H9 (cell line): ENCODE measurements around the gene PLEKHG1. TPM values are rescaled to one million over a fixed set of nuclear protein-coding genes. Genes with fewer than 3 reads are reported as not detected.

Experiments used
- DNase-seq: peaks from one replicate; pipeline ENCODE4 v3.0.0-alpha.2; 2017
- H2AFZ ChIP-seq: one replicate; pipeline ENCODE4 v1.6.1; 2013; ENCODE audit warnings: mild to moderate bottlenecking, low read length, control low read depth, moderate library complexity
- H2AK5ac ChIP-seq: 2 replicates; pipeline ENCODE4 v1.6.1; 2013; ENCODE audit warnings: low read length, control low read depth, mixed read lengths; ENCODE audit not compliant: insufficient read length
- H2BK120ac ChIP-seq: one replicate; pipeline ENCODE4 v1.6.1; 2013; ENCODE audit warnings: low read depth, mild to moderate bottlenecking, low read length, control low read depth, inconsistent platforms; ENCODE audit not compliant: poor library complexity, severe bottlenecking
- H2BK12ac ChIP-seq: 2 replicates; pipeline ENCODE4 v1.6.1; 2013; ENCODE audit warnings: low read length, control low read depth, mixed read lengths, low read depth; ENCODE audit not compliant: insufficient read length
- H2BK15ac ChIP-seq: 2 replicates; pipeline ENCODE4 v1.6.1; 2013; ENCODE audit warnings: low read depth, low read length, control low read depth
- H2BK20ac ChIP-seq: one replicate; pipeline ENCODE4 v1.6.1; 2013; ENCODE audit warnings: low read depth, mild to moderate bottlenecking, low read length, control low read depth, inconsistent platforms; ENCODE audit not compliant: poor library complexity, severe bottlenecking
- H2BK5ac ChIP-seq: 2 replicates; pipeline ENCODE4 v1.6.1; 2013; ENCODE audit warnings: low read length, control low read depth, mixed read lengths; ENCODE audit not compliant: insufficient read length
- H3K14ac ChIP-seq: 2 replicates; pipeline ENCODE4 v1.6.1; 2013; ENCODE audit warnings: low read length, control low read depth; ENCODE audit not compliant: insufficient read depth
- H3K18ac ChIP-seq: 2 replicates; pipeline ENCODE4 v1.6.1; 2013; ENCODE audit warnings: low read depth, mild to moderate bottlenecking, mixed read lengths, low read length, control low read depth; ENCODE audit not compliant: insufficient read length
- H3K23ac ChIP-seq: 2 replicates; pipeline ENCODE4 v1.6.1; 2013; ENCODE audit warnings: low read length, control low read depth, mixed read lengths, low read depth; ENCODE audit not compliant: insufficient read length
- H3K23me2 ChIP-seq: 2 replicates; pipeline ENCODE4 v1.6.1; 2013; ENCODE audit warnings: low read depth, mild to moderate bottlenecking, mixed read lengths, low read length, control low read depth; ENCODE audit not compliant: insufficient read length, poor library complexity, severe bottlenecking
- H3K27ac ChIP-seq: 2 replicates; pipeline ENCODE4 v1.5.1; 2013; ENCODE audit warnings: low read length, control low read depth, mixed read lengths, low read depth; ENCODE audit not compliant: insufficient read length
- H3K27me3 ChIP-seq: 2 replicates; pipeline ENCODE4 v1.6.1; 2013; ENCODE audit warnings: low read length, control low read depth, inconsistent platforms; ENCODE audit not compliant: insufficient read depth
- H3K4ac ChIP-seq: 2 replicates; pipeline ENCODE4 v1.6.1; 2013; ENCODE audit warnings: low read depth, mild to moderate bottlenecking, control low read depth, inconsistent platforms, low read length, moderate library complexity
- H3K4me1 ChIP-seq: 2 replicates; pipeline ENCODE4 v1.6.1; 2013; ENCODE audit warnings: low read length, control low read depth, inconsistent platforms; ENCODE audit not compliant: insufficient read depth
- H3K4me2 ChIP-seq: 2 replicates; pipeline ENCODE4 v1.6.1; 2013; ENCODE audit warnings: low read length, control low read depth, mixed read lengths; ENCODE audit not compliant: insufficient read length, insufficient read depth
- H3K56ac ChIP-seq: 2 replicates; pipeline ENCODE4 v1.6.1; 2013; ENCODE audit warnings: low read depth, mild to moderate bottlenecking, mixed read lengths, low read length, control low read depth; ENCODE audit not compliant: insufficient read length
- H3K79me1 ChIP-seq: 2 replicates; pipeline ENCODE4 v1.6.1; 2013; ENCODE audit warnings: low read depth, mild to moderate bottlenecking, moderate library complexity, low read length, control low read depth, inconsistent platforms; ENCODE audit not compliant: insufficient read depth, poor library complexity, severe bottlenecking
- H3K79me2 ChIP-seq: 2 replicates; pipeline ENCODE4 v1.6.1; 2013; ENCODE audit warnings: low read length, control low read depth, inconsistent platforms; ENCODE audit not compliant: insufficient read depth
- H3K9ac ChIP-seq: 2 replicates; pipeline ENCODE4 v1.6.1; 2013; ENCODE audit warnings: low read length, control low read depth, mixed read lengths; ENCODE audit not compliant: insufficient read length; ENCODE audit errors: extremely low read depth
- H3K9me3 ChIP-seq: one replicate; pipeline ENCODE4 v1.6.1; 2013; ENCODE audit warnings: low read depth, low read length, inconsistent platforms; ENCODE audit not compliant: control insufficient read depth
- H3T11ph ChIP-seq: one replicate; pipeline ENCODE4 v1.6.1; 2013; ENCODE audit warnings: mild to moderate bottlenecking, low read length, control low read depth, inconsistent platforms
- H4K20me1 ChIP-seq: one replicate; pipeline ENCODE4 v1.6.1; 2013; ENCODE audit not compliant: control insufficient read depth, insufficient read length, insufficient read depth
- H4K5ac ChIP-seq: 2 replicates; pipeline ENCODE4 v1.6.1; 2013; ENCODE audit warnings: low read depth, mild to moderate bottlenecking, mixed read lengths, low read length, control low read depth; ENCODE audit not compliant: insufficient read length
- H4K8ac ChIP-seq: replicated peaks from 2 replicates; pipeline ENCODE4 v1.6.1; 2013; ENCODE audit warnings: low read length, control low read depth, mixed read lengths, low read depth; ENCODE audit not compliant: insufficient read length
- H4K91ac ChIP-seq: 2 replicates; pipeline ENCODE4 v1.6.1; 2013; ENCODE audit warnings: low read depth, mild to moderate bottlenecking, moderate library complexity, mixed read lengths, low read length, control low read depth; ENCODE audit not compliant: insufficient read length
- H3K27ac Mint-ChIP-seq, 3 experiments: 2 replicates in 2 of 3; 3 replicates in 1 of 3; pipeline ENCODE4 v1.8.0; 2020 to 2021; ENCODE audit warnings: mixed read lengths in 3 of 3, mild to moderate bottlenecking in 1 of 3, moderate library complexity in 1 of 3
- H3K27me3 Mint-ChIP-seq: 2 replicates; pipeline ENCODE4 v1.8.0; 2021; ENCODE audit warnings: low read depth, mild to moderate bottlenecking, moderate library complexity, mixed read lengths
- H3K36me3 Mint-ChIP-seq, 3 experiments: 2 replicates in 2 of 3; 3 replicates in 1 of 3; pipeline ENCODE4 v1.8.0; 2020 to 2021; ENCODE audit warnings: low read depth in 3 of 3, mixed read lengths in 3 of 3; ENCODE audit not compliant: insufficient read depth in 1 of 3
- H3K4me1 Mint-ChIP-seq, 2 experiments: 2 replicates each; pipeline ENCODE4 v1.8.0; 2020; ENCODE audit warnings: mixed read lengths in 2 of 2
- H3K4me3 Mint-ChIP-seq, 2 experiments: 2 replicates in 1 of 2; 3 replicates in 1 of 2; pipeline ENCODE4 v1.8.0; 2020 to 2021; ENCODE audit warnings: mild to moderate bottlenecking in 2 of 2, mixed read lengths in 2 of 2, moderate library complexity in 1 of 2
- H3K9me3 Mint-ChIP-seq, 2 experiments: 2 replicates in 1 of 2; 3 replicates in 1 of 2; pipeline ENCODE4 v1.8.0; 2020; ENCODE audit warnings: mild to moderate bottlenecking in 2 of 2, mixed read lengths in 2 of 2, moderate library complexity in 1 of 2
- WGBS: extraction: QIAGEN DNeasy Blood & Tissue Kit; methylation state at CpG from one replicate; pipeline ENCODE4 v1.1.7; 2013; ENCODE audit warnings: missing lambda C conversion rate, low lambda C conversion rate, mixed read lengths; ENCODE audit not compliant: insufficient read length; ENCODE audit errors: extremely low coverage; 5-methylcytosine and 5-hydroxymethylcytosine counted together
- total RNA-seq: library from RNA; stranded (reverse); gene quantifications from 2 replicates; pipeline ENCODE4 v1.2.1, GENCODE V29; 2021
- TF ChIP-seq, protein P1 (sequence below): fragments of 200-600 bp; sonication (generic); conservative IDR thresholded peaks from 3 replicates; pipeline ENCODE4 v1.8.0; 2021; ENCODE audit warnings: antibody characterized with exemption, mild to moderate bottlenecking

Gene PLEKHG1
- total RNA-seq, 1 experiment from 2014 or later, result 1.0 TPM

DNA sequence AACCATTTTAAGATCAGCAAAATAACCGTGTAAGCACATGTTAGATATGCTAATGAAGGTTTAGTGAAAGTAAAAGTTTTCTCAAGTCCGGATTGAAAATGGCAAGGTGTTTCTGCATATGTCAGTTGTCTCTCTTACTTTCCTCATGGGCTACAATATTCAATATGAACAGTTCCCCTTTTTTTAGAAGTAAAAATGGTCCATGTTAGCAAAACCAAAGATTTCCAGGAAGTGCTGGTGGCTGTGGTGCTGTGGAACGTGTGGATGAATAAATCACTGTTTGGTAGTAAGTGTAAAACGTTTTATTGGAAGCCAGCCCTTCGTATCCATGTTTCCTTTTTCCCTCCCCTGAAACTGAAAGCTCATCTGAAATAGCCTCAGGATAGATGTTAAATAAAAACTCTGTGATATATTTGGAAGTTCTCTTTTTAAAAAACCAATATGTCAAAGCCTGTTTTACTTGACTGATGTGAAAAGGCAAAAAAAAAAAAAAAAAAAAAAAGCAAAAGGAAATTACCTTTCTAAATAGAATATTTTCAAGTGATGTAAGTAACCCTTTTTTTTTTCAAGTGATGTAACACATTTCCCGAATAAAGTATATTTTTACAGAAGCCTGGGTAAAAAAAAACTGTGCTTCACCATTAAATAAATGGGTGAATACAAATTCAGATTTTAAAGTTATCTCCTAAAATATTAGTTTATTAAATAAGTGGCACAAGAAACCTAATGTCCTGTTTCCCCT, 41.9 kb downstream of the PLEKHG1 start:
- Histone ChIP-seq H2AFZ (no peak overlapping the region), H3K23ac (no peak overlapping the region), H3K27me3 (no peaks in the 10 kb centered on the region), H2BK20ac (no peak overlapping the region), H3K4me2 (no peak overlapping the region), H3K56ac (no peak overlapping the region), H2BK12ac (no peak overlapping the region), H3K4me1 (peaks cover 2% of the 10 kb centered on the region; the same call in 1 of the 2 replicates), H3K9ac (no peak overlapping the region), H3T11ph (no peak overlapping the region), H4K91ac (no peak overlapping the region), H3K14ac (no peak overlapping the region), H4K8ac (no peak overlapping the region), H3K18ac (no peak overlapping the region), H3K79me1 (no peaks in the 10 kb centered on the region), H3K79me2 (no peaks in the 10 kb centered on the region), H2BK15ac (no peak overlapping the region), H4K5ac (no peak overlapping the region), H2BK120ac (no peak overlapping the region), H3K4ac (no peak overlapping the region), H2AK5ac (no peak overlapping the region), H3K23me2 (no peaks in the 10 kb centered on the region), H4K20me1 (no peaks in the 10 kb centered on the region), H2BK5ac (no peak overlapping the region), H3K9me3 (no peaks in the 10 kb centered on the region), H3K27ac (no peak overlapping the region)
- H3K4me3 Mint-ChIP-seq, result no peak overlapping the region
- TF ChIP-seq, protein P1, sequence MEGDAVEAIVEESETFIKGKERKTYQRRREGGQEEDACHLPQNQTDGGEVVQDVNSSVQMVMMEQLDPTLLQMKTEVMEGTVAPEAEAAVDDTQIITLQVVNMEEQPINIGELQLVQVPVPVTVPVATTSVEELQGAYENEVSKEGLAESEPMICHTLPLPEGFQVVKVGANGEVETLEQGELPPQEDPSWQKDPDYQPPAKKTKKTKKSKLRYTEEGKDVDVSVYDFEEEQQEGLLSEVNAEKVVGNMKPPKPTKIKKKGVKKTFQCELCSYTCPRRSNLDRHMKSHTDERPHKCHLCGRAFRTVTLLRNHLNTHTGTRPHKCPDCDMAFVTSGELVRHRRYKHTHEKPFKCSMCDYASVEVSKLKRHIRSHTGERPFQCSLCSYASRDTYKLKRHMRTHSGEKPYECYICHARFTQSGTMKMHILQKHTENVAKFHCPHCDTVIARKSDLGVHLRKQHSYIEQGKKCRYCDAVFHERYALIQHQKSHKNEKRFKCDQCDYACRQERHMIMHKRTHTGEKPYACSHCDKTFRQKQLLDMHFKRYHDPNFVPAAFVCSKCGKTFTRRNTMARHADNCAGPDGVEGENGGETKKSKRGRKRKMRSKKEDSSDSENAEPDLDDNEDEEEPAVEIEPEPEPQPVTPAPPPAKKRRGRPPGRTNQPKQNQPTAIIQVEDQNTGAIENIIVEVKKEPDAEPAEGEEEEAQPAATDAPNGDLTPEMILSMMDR, result no peak
- H3K4me1 Mint-ChIP-seq, result peaks cover under 1 to 2% of the 10 kb centered on the region in 2 experiments; a peak in 2 of 4 replicates
- DNase-seq, result no peak
- H3K36me3 Mint-ChIP-seq, result no peaks in the 10 kb centered on the region
- H3K27ac Mint-ChIP-seq, result no peak overlapping the region
- H3K9me3 Mint-ChIP-seq, result no peaks in the 10 kb centered on the region
- no CpG with 5 or more reads among the region's 6 CpGs for WGBS
- H3K27me3 Mint-ChIP-seq, result no peaks in the 10 kb centered on the region; the same call in 1 of the 2 replicates
